HCT116 (cell line): ENCODE measurements around the gene ARID2. TPM values are rescaled to one million over a fixed set of nuclear protein-coding genes. Genes with fewer than 3 reads are reported as not detected.

ENCODE experiments used
- ATAC-seq: fragments of 200-7000 bp; cut with Tn5 transposase; 2 replicates; pipeline ENCODE4 v1.9.1; 2020; ENCODE audit warnings: mild to moderate bottlenecking, moderate library complexity
- BruUV-seq: library from RNA; stranded (reverse); fragments of 400-500 nt; replicated peaks from 2 replicates; lab custom pipeline; 2021; lab: Mats Ljungman, UMichigan
- CTCF ChIA-PET: fragments of 300-600 bp; sonication (Branson Sonifier 250); formaldehyde crosslinking; loops from one replicate; lab custom pipeline; 2021; ENCODE audit warnings: antibody characterized with exemption; lab: Charles Lee
- POLR2A ChIA-PET: fragments of 300-600, 350-600 bp; sonication (Branson Sonifier 250); formaldehyde crosslinking; loops from one replicate; lab custom pipeline; 2021; ENCODE audit warnings: antibody characterized with exemption; lab: Charles Lee
- RAD21 ChIA-PET, 2 experiments: fragments of 300-600 bp; sonication (Branson Sonifier 250); formaldehyde crosslinking; loops; one replicate each; lab custom pipeline; 2023; ENCODE audit warnings: low total read pairs in 2 of 2; ENCODE audit not compliant: uncharacterized antibody in 2 of 2, unreplicated experiment in 2 of 2, low non-redundant PET in 1 of 2; lab: Charles Lee
- DNase-seq: peaks from one replicate; pipeline ENCODE4 v3.0.0-alpha.2; 2010; ENCODE audit warnings: low read depth, low spot score
- H2AFZ ChIP-seq: fragments of 200-600 bp; shearing (Covaris generic), sonication (generic); 2 replicates; pipeline ENCODE4 v1.6.1; 2017; ENCODE audit warnings: low read depth, mixed run types, mixed read lengths, antibody characterized with exemption, low read length; ENCODE audit not compliant: poor library complexity, severe bottlenecking
- H3K27ac ChIP-seq: 2 replicates; pipeline ENCODE4 v1.5.1; 2012; ENCODE audit warnings: low read depth, low read length
- H3K27me3 ChIP-seq: fragments of 200-600 bp; sonication (generic); 2 replicates; pipeline ENCODE4 v1.6.1; 2016; ENCODE audit warnings: mixed run types, low read length, mixed read lengths; ENCODE audit not compliant: insufficient read depth
- H3K36me3 ChIP-seq, 2 experiments: fragments of 200-500 bp in 1 of 2; fragments of 200-600 bp in 1 of 2; sonication (Bioruptor generic) in 1 of 2; sonication (generic) in 1 of 2; 2 replicates each; pipeline versions ENCODE4 v1.5.1 to v1.6.1; 2014 to 2016; ENCODE audit warnings: low read length in 2 of 2, inconsistent platforms in 1 of 2, mixed read lengths in 1 of 2, mixed run types in 1 of 2; ENCODE audit not compliant: insufficient read depth in 2 of 2, control insufficient read depth in 1 of 2
- H3K4me1 ChIP-seq, 2 experiments: fragments of 200-600 bp in 1 of 2; sonication (generic) in 1 of 2; 2 replicates each; pipeline versions ENCODE4 v1.5.1 to v1.6.1; 2012 to 2017; ENCODE audit warnings: low read length in 2 of 2, inconsistent platforms in 1 of 2, mild to moderate bottlenecking in 1 of 2, mixed read lengths in 1 of 2, mixed run types in 1 of 2, moderate library complexity in 1 of 2; ENCODE audit not compliant: insufficient read depth in 2 of 2, control insufficient read depth in 1 of 2
- H3K4me2 ChIP-seq: fragments of 200-600 bp; sonication (generic); 2 replicates; pipeline ENCODE4 v1.6.1; 2017; ENCODE audit warnings: mixed run types, low read length, mixed read lengths
- H3K4me3 ChIP-seq, 2 experiments: fragments of 200-600 bp in 1 of 2; sonication (generic) in 1 of 2; replicated peaks in 1 of 2; 2 replicates each; pipeline ENCODE4 v1.5.1; 2011 to 2016; ENCODE audit warnings: low read length in 2 of 2, control low read depth in 1 of 2, low read depth in 1 of 2, mild to moderate bottlenecking in 1 of 2, mixed read lengths in 1 of 2, mixed run types in 1 of 2
- H3K79me2 ChIP-seq: fragments of 200-600 bp; sonication (generic); 2 replicates; pipeline ENCODE4 v1.6.1; 2017; ENCODE audit warnings: mild to moderate bottlenecking, mixed run types, low read length, moderate library complexity, mixed read lengths; ENCODE audit not compliant: insufficient read depth
- H3K9ac ChIP-seq: fragments of 200-600 bp; sonication (generic); 2 replicates; pipeline ENCODE4 v1.6.1; 2016; ENCODE audit warnings: low read length, mixed read lengths
- H3K9me2 ChIP-seq: fragments of 200-600 bp; sonication (generic), shearing (Covaris generic); 2 replicates; pipeline ENCODE4 v1.6.1; 2017; ENCODE audit warnings: mixed run types, mild to moderate bottlenecking, moderate library complexity; ENCODE audit not compliant: insufficient read depth
- H3K9me3 ChIP-seq, 2 experiments: fragments of 200-500 bp in 1 of 2; fragments of 200-600 bp in 1 of 2; sonication (Bioruptor generic) in 1 of 2; sonication (generic) in 1 of 2; 2 replicates each; pipeline ENCODE4 v1.6.1; 2014 to 2017; ENCODE audit warnings: low read length in 2 of 2, mixed read lengths in 2 of 2, inconsistent platforms in 1 of 2, low read depth in 1 of 2, mild to moderate bottlenecking in 1 of 2, mixed run types in 1 of 2, moderate library complexity in 1 of 2; ENCODE audit not compliant: control insufficient read depth in 1 of 2, insufficient read depth in 1 of 2
- H4K20me1 ChIP-seq: fragments of 200-600 bp; sonication (generic), shearing (Covaris generic); 2 replicates; pipeline ENCODE4 v1.6.1; 2017; ENCODE audit warnings: mixed run types, mild to moderate bottlenecking, moderate library complexity; ENCODE audit not compliant: insufficient read depth
- ATF3 ChIP-seq: IDR thresholded peaks from 2 replicates; pipeline ENCODE4 v1.6.1; 2012
- CBX3 ChIP-seq: IDR thresholded peaks from 2 replicates; pipeline ENCODE4 v1.6.1; 2012; ENCODE audit warnings: low read depth
- CEBPB ChIP-seq: IDR thresholded peaks from 2 replicates; pipeline ENCODE4 v1.6.1; 2012; ENCODE audit warnings: low read depth
- EGR1 ChIP-seq: IDR thresholded peaks from 2 replicates; pipeline ENCODE4 v1.6.1; 2012; ENCODE audit warnings: low read depth
- ELF1 ChIP-seq: IDR thresholded peaks from 2 replicates; pipeline ENCODE4 v1.6.1; 2012; ENCODE audit warnings: low read depth, borderline replicate concordance
- EZH2phosphoT487 ChIP-seq: fragments of 200-600 bp; IDR thresholded peaks from 2 replicates; pipeline ENCODE4 v1.6.1; 2018; ENCODE audit warnings: antibody characterized with exemption, borderline replicate concordance
- FOSL1 ChIP-seq: IDR thresholded peaks from 2 replicates; pipeline ENCODE4 v1.6.1; 2012; ENCODE audit warnings: low read depth
- MAX ChIP-seq: IDR thresholded peaks from 2 replicates; pipeline ENCODE4 v1.6.1; 2012
- POLR2A ChIP-seq: IDR thresholded peaks from 2 replicates; pipeline ENCODE4 v1.7.0; 2011; ENCODE audit warnings: borderline replicate concordance; ENCODE audit not compliant: insufficient read depth, insufficient read length; ENCODE audit errors: extremely low read depth
- POLR2AphosphoS5 ChIP-seq: IDR thresholded peaks from 2 replicates; pipeline ENCODE4 v1.6.1; 2011; ENCODE audit warnings: mild to moderate bottlenecking, low read depth, low read length, moderate library complexity
- RAD21 ChIP-seq: IDR thresholded peaks from 2 replicates; pipeline ENCODE4 v1.6.1; 2012; ENCODE audit warnings: low read depth, mild to moderate bottlenecking
- REST ChIP-seq: IDR thresholded peaks from 2 replicates; pipeline ENCODE4 v1.6.1; 2012; ENCODE audit warnings: low read depth
- SIN3A ChIP-seq: IDR thresholded peaks from 2 replicates; pipeline ENCODE4 v1.6.1; 2012; ENCODE audit warnings: low read depth
- SP1 ChIP-seq: IDR thresholded peaks from 2 replicates; pipeline ENCODE4 v1.6.1; 2012; ENCODE audit warnings: low read depth
- TCF7L2 ChIP-seq: IDR thresholded peaks from 2 replicates; pipeline ENCODE4 v1.7.0; 2011; ENCODE audit warnings: borderline replicate concordance, inconsistent platforms; ENCODE audit not compliant: insufficient read depth, insufficient read length; ENCODE audit errors: extremely low read depth
- YY1 ChIP-seq: IDR thresholded peaks from 2 replicates; pipeline ENCODE4 v1.6.1; 2011; ENCODE audit warnings: low read length, low read depth, moderate library complexity, mild to moderate bottlenecking; ENCODE audit not compliant: insufficient replicate concordance; ENCODE audit errors: extremely low read depth
- ZFX ChIP-seq: fragments of 450-650 bp; IDR thresholded peaks from 2 replicates; pipeline ENCODE4 v1.6.1; 2017
- ZNF274 ChIP-seq: fragments of 200-500 bp; sonication (Bioruptor generic); IDR thresholded peaks from 2 replicates; pipeline ENCODE4 v1.6.1; 2014; ENCODE audit warnings: mild to moderate bottlenecking, low read depth, low read length, inconsistent platforms
- intact Hi-C: fragments of 100-400 bp; cut with micrococcal nuclease; formaldehyde crosslinking; loops from 2 replicates; pipeline ENCODE4 v1.10.0; 2022
- total RNA-seq: library from RNA; stranded (reverse); gene quantifications from one replicate; pipeline ENCODE4 v1.2.1, GENCODE V29; 2021; ENCODE audit not compliant: unreplicated experiment
- TF ChIP-seq, protein P1 (sequence below), 3 experiments: fragments of 200-600 bp in 1 of 3; sonication (generic) in 1 of 3; IDR thresholded peaks in 2 of 3; conservative IDR thresholded peaks in 1 of 3; 2 replicates each; pipeline ENCODE4 v1.5.1; 2012 to 2017; ENCODE audit warnings: low read depth in 2 of 3, low read length in 2 of 3, antibody characterized with exemption in 1 of 3, borderline replicate concordance in 1 of 3, control low read depth in 1 of 3, mild to moderate bottlenecking in 1 of 3, mixed read lengths in 1 of 3, mixed run types in 1 of 3, moderate library complexity in 1 of 3; ENCODE audit not compliant: insufficient read depth in 1 of 3
- TF ChIP-seq, protein P2 (sequence below): IDR thresholded peaks from 2 replicates; pipeline ENCODE4 v1.6.1; 2011; ENCODE audit warnings: mild to moderate bottlenecking, low read length, moderate library complexity; ENCODE audit not compliant: insufficient replicate concordance; ENCODE audit errors: extremely low read depth

ARID2 gene
- total RNA-seq, 1 experiment from 2014 or later, result 30.5 TPM

GRCh38 chr12:45839917-45840316, 110.4 kb downstream of the ARID2 start:
- H3K9me3 ChIP-seq, result no peaks in the 10 kb centered on the region
- DNase-seq (no peak), ATAC-seq (no peak)
- no peak overlapping the region for H3K27ac ChIP-seq
- H2AFZ ChIP-seq, result no peak overlapping the region
- POLR2A ChIA-PET, result no interaction called here
- intact Hi-C loops, result no loop called here
- H3K27me3 ChIP-seq, result no peaks in the 10 kb centered on the region
- no peak overlapping the region for H3K4me3 ChIP-seq
- no peak overlapping the region for H3K9ac ChIP-seq
- no peaks in the 10 kb centered on the region for H3K9me2 ChIP-seq
- CTCF ChIA-PET, result no interaction called here
- TF ChIP-seq ELF1 (no peak), POLR2AphosphoS5 (no peak), MAX (no peak), ZNF274 (no peak), FOSL1 (no peak), POLR2A (no peak), YY1 (no peak), SP1 (no peak), RAD21 (no peak), EZH2phosphoT487 (no peak), REST (no peak), CBX3 (no peak), CEBPB (no peak), ATF3 (no peak), EGR1 (no peak), TCF7L2 (no peak), ZFX (no peak), SIN3A (no peak)
- TF ChIP-seq, protein P1, sequence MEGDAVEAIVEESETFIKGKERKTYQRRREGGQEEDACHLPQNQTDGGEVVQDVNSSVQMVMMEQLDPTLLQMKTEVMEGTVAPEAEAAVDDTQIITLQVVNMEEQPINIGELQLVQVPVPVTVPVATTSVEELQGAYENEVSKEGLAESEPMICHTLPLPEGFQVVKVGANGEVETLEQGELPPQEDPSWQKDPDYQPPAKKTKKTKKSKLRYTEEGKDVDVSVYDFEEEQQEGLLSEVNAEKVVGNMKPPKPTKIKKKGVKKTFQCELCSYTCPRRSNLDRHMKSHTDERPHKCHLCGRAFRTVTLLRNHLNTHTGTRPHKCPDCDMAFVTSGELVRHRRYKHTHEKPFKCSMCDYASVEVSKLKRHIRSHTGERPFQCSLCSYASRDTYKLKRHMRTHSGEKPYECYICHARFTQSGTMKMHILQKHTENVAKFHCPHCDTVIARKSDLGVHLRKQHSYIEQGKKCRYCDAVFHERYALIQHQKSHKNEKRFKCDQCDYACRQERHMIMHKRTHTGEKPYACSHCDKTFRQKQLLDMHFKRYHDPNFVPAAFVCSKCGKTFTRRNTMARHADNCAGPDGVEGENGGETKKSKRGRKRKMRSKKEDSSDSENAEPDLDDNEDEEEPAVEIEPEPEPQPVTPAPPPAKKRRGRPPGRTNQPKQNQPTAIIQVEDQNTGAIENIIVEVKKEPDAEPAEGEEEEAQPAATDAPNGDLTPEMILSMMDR (IDR thresholded peaks at IDR 0.05 in 2 of 3, conservative IDR thresholded peaks at IDR 0.05 in 1 of 3; ENCODE audit: borderline replicate concordance in 1 of 3, insufficient read depth in 1 of 3, low read depth in 2 of 3, low read length in 2 of 3), result no peak
- TF ChIP-seq, protein P2, sequence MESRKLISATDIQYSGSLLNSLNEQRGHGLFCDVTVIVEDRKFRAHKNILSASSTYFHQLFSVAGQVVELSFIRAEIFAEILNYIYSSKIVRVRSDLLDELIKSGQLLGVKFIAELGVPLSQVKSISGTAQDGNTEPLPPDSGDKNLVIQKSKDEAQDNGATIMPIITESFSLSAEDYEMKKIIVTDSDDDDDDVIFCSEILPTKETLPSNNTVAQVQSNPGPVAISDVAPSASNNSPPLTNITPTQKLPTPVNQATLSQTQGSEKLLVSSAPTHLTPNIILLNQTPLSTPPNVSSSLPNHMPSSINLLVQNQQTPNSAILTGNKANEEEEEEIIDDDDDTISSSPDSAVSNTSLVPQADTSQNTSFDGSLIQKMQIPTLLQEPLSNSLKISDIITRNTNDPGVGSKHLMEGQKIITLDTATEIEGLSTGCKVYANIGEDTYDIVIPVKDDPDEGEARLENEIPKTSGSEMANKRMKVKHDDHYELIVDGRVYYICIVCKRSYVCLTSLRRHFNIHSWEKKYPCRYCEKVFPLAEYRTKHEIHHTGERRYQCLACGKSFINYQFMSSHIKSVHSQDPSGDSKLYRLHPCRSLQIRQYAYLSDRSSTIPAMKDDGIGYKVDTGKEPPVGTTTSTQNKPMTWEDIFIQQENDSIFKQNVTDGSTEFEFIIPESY, result no peak
- peaks cover 10 to 13% of the 10 kb centered on the region in 2 experiments; a peak in 2 of 4 replicates for H3K36me3 ChIP-seq
- RAD21 ChIA-PET, result no interaction called here
- no peaks in the 10 kb centered on the region for H3K4me1 ChIP-seq
- no peaks in the 10 kb centered on the region for H4K20me1 ChIP-seq
- BruUV-seq, result no TSS peak
- 0 out of 2 replicates have a peak, but pooled peaks cover under 1% of the 10 kb centered on the region for H3K79me2 ChIP-seq
- H3K4me2 ChIP-seq, result no peak overlapping the region
